HG02852 (cell line): ENCODE data around the gene TMEM121.

Experiments used
- ATAC-seq: cut with Tn5 transposase; IDR thresholded peaks from one replicate; pipeline ENCODE4 v1.9.1; 2021; ENCODE audit warnings: mild to moderate bottlenecking, moderate library complexity; ENCODE audit not compliant: unreplicated experiment

TMEM121 gene

GRCh38 chr14:105527826-105528585 lies 1.6 kb downstream of the TMEM121 start:
- no peak for ATAC-seq

- no peak for ATAC-seq
Observed at GRCh38 chr14:105528586-105529318, 2.4 kb downstream of the TMEM121 start.

GRCh38 chr14:105529319-105529568 lies 2.9 kb downstream of the TMEM121 start:
- ATAC-seq, result no peak

GRCh38 chr14:105529569-105530284 lies 3.3 kb downstream of the TMEM121 start:
- ATAC-seq, result no peak

- ATAC-seq, result no peak
Observed at GRCh38 chr14:105530285-105531087, 4.1 kb downstream of the TMEM121 start.

GRCh38 chr14:105531088-105531893 lies 4.9 kb downstream of the TMEM121 start:
- no peak for ATAC-seq

- ATAC-seq, result no peak
Observed at GRCh38 chr14:105531894-105532623, 5.7 kb downstream of the TMEM121 start.

- ATAC-seq, result no peak
Observed at GRCh38 chr14:105532735-105533141, 6.4 kb downstream of the TMEM121 start.

GRCh38 chr14:105533391-105533790 lies 7.0 kb downstream of the TMEM121 start:
- no peak for ATAC-seq

GRCh38 chr14:105533811-105534498 lies 7.6 kb downstream of the TMEM121 start:
- no peak for ATAC-seq

- ATAC-seq, result no peak
Observed at GRCh38 chr14:105534586-105534985, 8.2 kb downstream of the TMEM121 start.

- no peak for ATAC-seq
Observed at GRCh38 chr14:105536051-105536450, 9.7 kb downstream of the TMEM121 start.

GRCh38 chr14:105536691-105537579 lies 10.6 kb downstream of the TMEM121 start:
- no peak for ATAC-seq

GRCh38 chr14:105537580-105538474 lies 11.4 kb downstream of the TMEM121 start:
- ATAC-seq, result no peak

GRCh38 chr14:105538481-105539049 lies 12.2 kb downstream of the TMEM121 start:
- ATAC-seq, result no peak

- no peak for ATAC-seq
Observed at GRCh38 chr14:105540811-105541210, 14.4 kb downstream of the TMEM121 start.
